SK-N-MC (cell line): ENCODE measurements around the gene MAPKAPK5.
"Not testable (repeated sequence)": the region's sequence is repeated elsewhere in the genome, so short reads cannot be mapped to it uniquely, and the experiment has no call there.

Source experiments
- DNase-seq: peaks from one replicate; pipeline ENCODE4 v3.0.0-alpha.2; 2011; ENCODE audit warnings: low read depth, low spot score
- H3K27ac ChIP-seq: fragments of 200-600 bp; sonication (generic); 2 replicates; pipeline ENCODE4 v1.5.1; 2016; ENCODE audit warnings: mixed run types
- H3K36me3 ChIP-seq: fragments of 200-600 bp; sonication (generic); 2 replicates; pipeline ENCODE4 v1.6.1; 2017; ENCODE audit warnings: antibody characterized with exemption, low read length, mixed read lengths; ENCODE audit not compliant: insufficient read depth
- H3K4me3 ChIP-seq: fragments of 200-600 bp; sonication (generic); 2 replicates; pipeline ENCODE4 v1.5.1; 2016
- H3K9ac ChIP-seq: fragments of 200-600 bp; sonication (generic); 2 replicates; pipeline ENCODE4 v1.8.0; 2017; ENCODE audit warnings: mixed run types, mixed read lengths; ENCODE audit not compliant: insufficient read length
- H3K9me3 ChIP-seq: fragments of 200-600 bp; sonication (generic); 2 replicates; pipeline ENCODE4 v1.6.1; 2017; ENCODE audit warnings: low read depth, mild to moderate bottlenecking, antibody characterized with exemption, low read length, moderate library complexity, mixed read lengths
- EZH2 ChIP-seq: fragments of 200-600 bp; sonication (generic); IDR thresholded peaks from one replicate; pipeline ENCODE4 v1.6.1; 2017; ENCODE audit warnings: antibody characterized with exemption
- FOXP2 ChIP-seq: optimal IDR thresholded peaks from 2 replicates; pipeline ENCODE3; 2011; ENCODE audit warnings: mild to moderate bottlenecking, moderate library complexity; ENCODE audit not compliant: insufficient read depth; ENCODE audit errors: extremely low read length, control extremely low read depth
- POLR2AphosphoS5 ChIP-seq: IDR thresholded peaks from 2 replicates; pipeline ENCODE4 v1.6.1; 2012; ENCODE audit warnings: mild to moderate bottlenecking, low read depth, low read length, borderline replicate concordance

MAPKAPK5 gene

DNA sequence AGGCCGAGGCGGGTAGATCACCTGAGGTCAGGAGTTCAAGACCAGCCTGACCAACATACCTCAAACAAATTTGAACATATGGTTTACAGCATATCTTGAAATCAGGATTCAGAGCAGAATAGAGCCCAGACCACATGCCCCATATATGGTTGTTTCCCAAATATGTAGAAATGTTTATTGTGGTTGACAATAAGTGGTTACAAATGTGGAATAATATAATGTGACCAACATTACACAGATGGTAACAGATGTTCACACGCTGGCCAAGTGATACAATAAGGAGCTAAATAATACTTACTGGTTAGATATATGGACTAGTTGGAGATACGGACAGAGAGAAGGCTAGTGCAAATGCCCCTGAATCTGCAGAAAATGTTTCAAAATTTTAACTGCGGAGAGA lies 85.3 kb downstream of the MAPKAPK5 start:
- Histone ChIP-seq H3K27ac (no peak overlapping the region), H3K9me3 (no peaks in the 10 kb centered on the region)
- DNase-seq: no peak

DNA sequence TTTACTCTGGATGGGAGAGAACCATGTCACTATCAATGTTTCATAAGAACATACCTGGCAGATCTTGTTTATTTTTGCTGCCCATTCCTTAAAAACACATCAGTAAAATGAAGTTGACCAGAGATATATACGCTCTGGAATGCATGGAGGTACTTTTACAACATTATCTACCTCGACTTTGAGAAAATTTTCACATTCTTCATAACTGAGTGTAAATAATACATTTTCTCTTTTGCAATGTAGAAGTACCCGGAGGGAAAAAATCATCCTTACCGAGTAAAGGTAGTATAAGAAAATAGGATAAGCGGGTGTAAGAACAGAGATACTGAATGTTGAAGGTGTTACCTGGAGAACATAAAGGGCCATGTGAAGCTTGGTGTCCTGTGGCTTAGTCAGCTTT lies 90.2 kb downstream of the MAPKAPK5 start:
- no peak for TF ChIP-seq POLR2AphosphoS5
- TF ChIP-seq EZH2: no peak
- TF ChIP-seq FOXP2: no peak

More for the DNA sequence above, 85.3 kb downstream of the MAPKAPK5 start:
- H3K36me3 ChIP-seq: no peaks in the 10 kb centered on the region
- H3K4me3 ChIP-seq: no peak overlapping the region
- TF ChIP-seq FOXP2: no peak
- TF ChIP-seq POLR2AphosphoS5: no peak
- TF ChIP-seq EZH2: no peak
- H3K9ac ChIP-seq: no peak overlapping the region

DNA sequence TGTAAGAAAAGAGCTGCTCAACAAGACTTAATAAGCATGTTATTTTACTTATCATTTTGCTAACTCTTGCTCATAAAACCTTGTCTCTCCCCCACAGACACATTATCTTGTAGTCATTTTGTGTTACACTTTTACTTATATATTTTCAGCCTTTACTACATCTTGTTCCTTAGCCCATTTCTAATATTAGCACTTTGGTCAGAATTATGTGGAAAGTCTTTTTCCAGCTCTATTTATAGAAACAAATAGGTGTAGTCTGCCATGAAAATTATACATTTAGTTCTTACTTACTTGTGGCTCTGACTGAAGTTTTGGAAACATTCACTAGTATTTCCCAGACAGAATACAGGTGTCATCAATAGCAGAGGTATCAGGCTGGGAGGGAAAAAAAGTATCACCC lies 94.8 kb downstream of the MAPKAPK5 start:
- Histone ChIP-seq H3K36me3 (no peaks in the 10 kb centered on the region), H3K9ac (no peak overlapping the region), H3K4me3 (no peak overlapping the region), H3K9me3 (no peaks in the 10 kb centered on the region), H3K27ac (no peak overlapping the region)
- DNase-seq: no peak
- TF ChIP-seq EZH2 (no peak), POLR2AphosphoS5 (no peak), FOXP2 (no peak)

More for the DNA sequence above, 90.2 kb downstream of the MAPKAPK5 start:
- no peaks in the 10 kb centered on the region for H3K9me3 ChIP-seq
- no peak overlapping the region for H3K9ac ChIP-seq
- no peak overlapping the region for H3K4me3 ChIP-seq
- H3K27ac ChIP-seq: no peak overlapping the region
- H3K36me3 ChIP-seq: no peaks in the 10 kb centered on the region
- no peak for DNase-seq

DNA sequence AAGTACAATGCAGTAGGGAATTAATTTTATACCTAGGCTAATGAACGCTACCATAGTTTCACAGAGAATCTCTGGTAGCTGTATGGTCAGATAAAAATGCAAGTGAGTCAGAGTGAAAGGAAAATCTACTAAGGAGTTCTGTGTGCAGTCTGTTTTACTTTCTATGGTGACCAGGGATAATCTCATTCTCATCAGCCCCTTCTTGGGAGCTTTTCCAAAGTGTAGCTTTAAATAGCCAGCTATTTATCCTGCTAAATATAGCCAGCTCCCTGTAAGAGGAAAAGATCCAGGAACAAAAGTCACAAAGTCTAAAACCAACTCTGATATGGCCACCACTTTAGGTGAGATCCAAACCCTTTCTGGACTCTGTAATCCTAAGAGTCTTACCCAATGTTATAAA lies 95.4 kb downstream of the MAPKAPK5 start:
- DNase-seq: no peak
- Histone ChIP-seq H3K9ac (no peak overlapping the region), H3K27ac (no peak overlapping the region), H3K9me3 (no peaks in the 10 kb centered on the region), H3K36me3 (no peaks in the 10 kb centered on the region), H3K4me3 (no peak overlapping the region)
- TF ChIP-seq POLR2AphosphoS5: no peak
- TF ChIP-seq FOXP2: no peak
- no peak for TF ChIP-seq EZH2

DNA sequence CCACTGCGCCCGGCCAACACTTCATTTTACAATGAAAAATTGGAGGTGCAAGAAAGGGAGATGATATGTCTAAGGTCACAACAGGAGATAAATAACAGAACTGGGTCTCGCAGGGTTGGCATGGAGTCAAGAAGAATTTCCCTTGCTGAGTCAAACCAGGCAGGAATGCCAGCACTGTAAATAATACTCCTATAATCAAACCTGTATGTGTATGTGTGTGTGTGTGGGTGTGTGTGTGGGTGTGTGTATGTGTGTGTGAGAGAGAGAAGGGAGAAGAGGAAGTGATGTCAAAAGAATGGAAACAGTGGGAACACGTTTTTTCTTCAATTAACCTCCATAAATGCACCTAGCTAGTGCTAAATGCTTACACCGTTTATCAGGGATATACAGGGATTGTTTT lies 100.5 kb downstream of the MAPKAPK5 start:
- TF ChIP-seq EZH2: no peak
- no peak for TF ChIP-seq FOXP2
- no peak for TF ChIP-seq POLR2AphosphoS5
- Histone ChIP-seq H3K36me3 (no peaks in the 10 kb centered on the region), H3K9me3 (no peaks in the 10 kb centered on the region), H3K9ac (no peak overlapping the region), H3K27ac (0 out of 2 replicates have a peak overlapping the region, but pooled peaks have one; percentile 6), H3K4me3 (no peak overlapping the region)
- no peak for DNase-seq

DNA sequence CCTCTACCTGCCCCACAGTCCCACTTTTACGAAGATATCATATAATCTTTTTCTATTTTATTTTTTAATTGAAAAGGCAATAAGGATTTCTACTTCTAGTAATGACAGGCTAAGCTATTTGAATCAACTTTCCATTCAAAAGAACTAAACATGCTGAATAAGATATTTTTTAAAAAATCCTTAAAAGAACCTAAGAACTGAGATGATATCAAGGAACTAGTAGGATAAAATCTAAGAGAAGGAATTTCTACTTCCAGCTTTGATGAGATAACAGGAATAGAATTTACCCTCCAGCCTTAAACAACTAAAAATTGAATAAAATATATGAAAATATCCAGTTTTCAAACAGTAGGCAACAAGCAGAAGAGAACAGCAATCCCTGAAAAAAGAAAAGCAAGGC lies 101.9 kb downstream of the MAPKAPK5 start:
- DNase-seq: no peak
- no peak for TF ChIP-seq EZH2
- no peak for TF ChIP-seq FOXP2
- no peak for TF ChIP-seq POLR2AphosphoS5
- Histone ChIP-seq H3K36me3 (no peaks in the 10 kb centered on the region), H3K9me3 (no peaks in the 10 kb centered on the region), H3K27ac (no peak overlapping the region), H3K4me3 (no peak overlapping the region), H3K9ac (no peak overlapping the region)

DNA sequence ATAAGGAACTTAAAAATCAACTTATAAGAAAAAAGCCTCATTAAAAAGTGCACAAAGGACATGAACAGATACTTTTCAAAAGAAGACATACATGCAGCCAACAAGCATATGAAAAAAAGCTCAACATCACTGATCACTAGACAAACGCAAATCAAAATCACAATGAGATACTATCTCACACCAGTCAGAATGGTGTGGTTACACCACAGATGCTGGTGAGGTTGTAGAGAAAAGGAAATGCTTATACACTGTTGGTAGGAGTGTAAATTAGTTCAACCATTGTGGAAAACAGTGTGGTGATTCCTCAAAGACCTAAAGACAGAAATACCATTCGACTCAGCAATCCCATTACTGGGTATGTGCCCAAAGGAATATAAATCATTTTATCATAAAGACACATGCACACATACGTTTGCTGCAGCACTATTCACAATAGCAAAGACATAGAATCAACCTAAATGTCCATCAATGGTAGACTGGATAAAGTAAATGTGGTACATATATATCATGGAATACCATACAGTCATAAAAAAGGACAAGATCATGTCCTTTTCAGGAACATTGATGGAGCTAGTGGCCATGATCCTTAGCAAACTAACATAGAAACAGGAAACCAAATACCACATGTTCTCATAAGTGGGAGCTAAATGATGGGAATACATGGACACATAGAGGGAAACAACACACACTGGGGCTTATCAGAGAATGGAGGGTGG lies 109.1 kb downstream of the MAPKAPK5 start:
- H3K36me3 ChIP-seq, DNase-seq: not testable (repeated sequence)

More for the DNA sequence above, 109.1 kb downstream of the MAPKAPK5 start:
- H3K4me3 ChIP-seq, H3K9ac ChIP-seq, H3K9me3 ChIP-seq, H3K27ac ChIP-seq: not testable (repeated sequence)
